OCI-LY1 (cell line): ENCODE measurements around the gene STAG1.
A peak's percentile ranks its signal among the peaks of the same experiment; 100 is the strongest.

ENCODE experiments used
- H2AFZ ChIP-seq: fragments of 200-600 bp; sonication (generic), shearing (Covaris generic); 2 replicates; pipeline ENCODE4 v1.6.0; 2014; ENCODE audit warnings: antibody characterized with exemption, mild to moderate bottlenecking, low read length
- H3F3A ChIP-seq: fragments of 200-600 bp; sonication (generic), shearing (Covaris generic); 2 replicates; pipeline ENCODE4 v1.6.0; 2014; ENCODE audit warnings: mild to moderate bottlenecking, antibody characterized with exemption, low read length, moderate library complexity; ENCODE audit not compliant: insufficient read depth
- H3K27ac ChIP-seq: fragments of 200-600 bp; sonication (generic); 2 replicates; pipeline ENCODE4 v1.5.1; 2014; ENCODE audit warnings: low read length, mixed run types, mild to moderate bottlenecking, low read depth; ENCODE audit not compliant: poor library complexity, severe bottlenecking
- H3K27me3 ChIP-seq: fragments of 200-600 bp; sonication (generic); 2 replicates; pipeline ENCODE4 v1.6.0; 2014; ENCODE audit warnings: antibody characterized with exemption, mild to moderate bottlenecking, low read length, moderate library complexity; ENCODE audit not compliant: insufficient read depth
- H3K36me3 ChIP-seq: fragments of 200-600 bp; sonication (generic); 2 replicates; pipeline ENCODE4 v1.6.1; 2014; ENCODE audit warnings: mild to moderate bottlenecking, antibody characterized with exemption, low read length, moderate library complexity, mixed read lengths; ENCODE audit not compliant: insufficient read depth
- H3K4me1 ChIP-seq: fragments of 200-600 bp; sonication (generic); 2 replicates; pipeline ENCODE4 v1.5.1; 2014; ENCODE audit warnings: mild to moderate bottlenecking, low read length, moderate library complexity; ENCODE audit not compliant: insufficient read depth, severe bottlenecking
- H3K4me2 ChIP-seq: fragments of 200-600 bp; sonication (generic), shearing (Covaris generic); 2 replicates; pipeline ENCODE4 v1.6.1; 2014; ENCODE audit warnings: low read length
- H3K4me3 ChIP-seq: fragments of 200-600 bp; sonication (generic); 2 replicates; pipeline ENCODE4 v1.5.1; 2014; ENCODE audit warnings: low read length, low read depth, mild to moderate bottlenecking, mixed read lengths; ENCODE audit not compliant: poor library complexity, severe bottlenecking
- H3K79me2 ChIP-seq: fragments of 200-600 bp; shearing (Covaris generic); 2 replicates; pipeline ENCODE4 v1.6.1; 2016; ENCODE audit warnings: mixed run types, low read length, mixed read lengths; ENCODE audit not compliant: insufficient read depth
- H3K9ac ChIP-seq: fragments of 200-600 bp; sonication (generic), shearing (Covaris generic); 2 replicates; pipeline ENCODE4 v1.6.1; 2014; ENCODE audit warnings: mild to moderate bottlenecking, low read length, mixed read lengths
- H3K9me2 ChIP-seq: fragments of 200-600 bp; sonication (generic), shearing (Covaris generic); 2 replicates; pipeline ENCODE4 v1.6.1; 2014; ENCODE audit warnings: low read depth, mild to moderate bottlenecking, low read length, mixed read lengths
- H3K9me3 ChIP-seq: fragments of 200-600 bp; shearing (Covaris generic); 2 replicates; pipeline ENCODE4 v1.6.1; 2014; ENCODE audit warnings: low read length, mixed read lengths
- H4K20me1 ChIP-seq: fragments of 200-600 bp; sonication (generic), shearing (Covaris generic); 2 replicates; pipeline ENCODE4 v1.6.0; 2016; ENCODE audit warnings: mild to moderate bottlenecking, low read length; ENCODE audit not compliant: insufficient read depth
- EZH2 ChIP-seq: fragments of 200-600 bp; sonication (generic), shearing (Covaris generic); IDR thresholded peaks from 2 replicates; pipeline ENCODE4 v1.8.0; 2017; ENCODE audit warnings: borderline replicate concordance, mixed run types, mild to moderate bottlenecking, antibody characterized with exemption, low read length, moderate library complexity, mixed read lengths
- TF ChIP-seq, protein P1 (sequence below): fragments of 200-600 bp; sonication (generic), shearing (Covaris generic); IDR thresholded peaks from 2 replicates; pipeline ENCODE4 v1.5.1; 2017; ENCODE audit warnings: mild to moderate bottlenecking, antibody characterized with exemption, low read length, moderate library complexity, mixed read lengths

The STAG1 gene

DNA sequence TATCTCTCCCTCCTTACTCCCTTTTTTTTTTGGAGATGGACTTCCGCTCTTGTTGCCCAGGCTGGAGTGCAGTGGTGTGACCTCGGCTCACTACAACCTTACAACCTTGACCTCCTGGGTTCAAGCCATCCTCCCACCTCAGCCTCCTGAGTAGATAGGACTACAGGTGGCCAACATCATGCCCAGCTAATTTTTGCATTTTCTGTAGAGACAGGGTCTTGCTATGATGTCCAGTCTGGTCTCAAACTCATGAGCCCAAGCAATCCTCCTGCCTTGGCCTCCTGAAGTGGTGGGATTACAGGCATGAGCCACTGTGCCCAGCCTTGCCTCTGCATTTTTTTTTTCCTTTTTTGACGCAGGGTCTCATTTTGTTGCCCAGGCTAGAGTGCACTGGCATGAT, 17.1 kb downstream of the STAG1 start:
- H3K9me3 ChIP-seq: no peaks in the 10 kb centered on the region
- no peaks in the 10 kb centered on the region for H3K36me3 ChIP-seq
- H3K9me2 ChIP-seq: no peaks in the 10 kb centered on the region
- H3F3A ChIP-seq: no peaks in the 10 kb centered on the region
- H2AFZ ChIP-seq: no peak overlapping the region
- no peaks in the 10 kb centered on the region for H4K20me1 ChIP-seq
- peaks cover 38% of the 10 kb centered on the region for H3K4me1 ChIP-seq
- H3K27ac ChIP-seq: no peak overlapping the region
- no peak overlapping the region; the same call in 1 of the 2 replicates for H3K9ac ChIP-seq
- no peaks in the 10 kb centered on the region for H3K27me3 ChIP-seq
- TF ChIP-seq, protein P1, sequence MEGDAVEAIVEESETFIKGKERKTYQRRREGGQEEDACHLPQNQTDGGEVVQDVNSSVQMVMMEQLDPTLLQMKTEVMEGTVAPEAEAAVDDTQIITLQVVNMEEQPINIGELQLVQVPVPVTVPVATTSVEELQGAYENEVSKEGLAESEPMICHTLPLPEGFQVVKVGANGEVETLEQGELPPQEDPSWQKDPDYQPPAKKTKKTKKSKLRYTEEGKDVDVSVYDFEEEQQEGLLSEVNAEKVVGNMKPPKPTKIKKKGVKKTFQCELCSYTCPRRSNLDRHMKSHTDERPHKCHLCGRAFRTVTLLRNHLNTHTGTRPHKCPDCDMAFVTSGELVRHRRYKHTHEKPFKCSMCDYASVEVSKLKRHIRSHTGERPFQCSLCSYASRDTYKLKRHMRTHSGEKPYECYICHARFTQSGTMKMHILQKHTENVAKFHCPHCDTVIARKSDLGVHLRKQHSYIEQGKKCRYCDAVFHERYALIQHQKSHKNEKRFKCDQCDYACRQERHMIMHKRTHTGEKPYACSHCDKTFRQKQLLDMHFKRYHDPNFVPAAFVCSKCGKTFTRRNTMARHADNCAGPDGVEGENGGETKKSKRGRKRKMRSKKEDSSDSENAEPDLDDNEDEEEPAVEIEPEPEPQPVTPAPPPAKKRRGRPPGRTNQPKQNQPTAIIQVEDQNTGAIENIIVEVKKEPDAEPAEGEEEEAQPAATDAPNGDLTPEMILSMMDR: no peak
- TF ChIP-seq EZH2: no peak
- no peak overlapping the region for H3K4me3 ChIP-seq
- peaks cover 68% of the 10 kb centered on the region for H3K79me2 ChIP-seq
- H3K4me2 ChIP-seq: no peak overlapping the region

- Histone ChIP-seq H3K4me3 (no peak overlapping the region), H3K9ac (no peak overlapping the region; the same call in 1 of the 2 replicates), H3K79me2 (peaks cover 65% of the 10 kb centered on the region), H3K36me3 (no peaks in the 10 kb centered on the region), H3K9me3 (no peaks in the 10 kb centered on the region), H3K27me3 (no peaks in the 10 kb centered on the region), H4K20me1 (no peaks in the 10 kb centered on the region), H3K4me2 (no peak overlapping the region), H3K4me1 (peaks cover 43% of the 10 kb centered on the region), H2AFZ (no peak overlapping the region), H3K27ac (no peak overlapping the region), H3F3A (no peaks in the 10 kb centered on the region), H3K9me2 (no peaks in the 10 kb centered on the region)
- TF ChIP-seq, protein P1: peak; percentile 63
- no peak for TF ChIP-seq EZH2
Observed at GRCh38 chr3:136734382-136735070, 17.7 kb downstream of the STAG1 start.

DNA sequence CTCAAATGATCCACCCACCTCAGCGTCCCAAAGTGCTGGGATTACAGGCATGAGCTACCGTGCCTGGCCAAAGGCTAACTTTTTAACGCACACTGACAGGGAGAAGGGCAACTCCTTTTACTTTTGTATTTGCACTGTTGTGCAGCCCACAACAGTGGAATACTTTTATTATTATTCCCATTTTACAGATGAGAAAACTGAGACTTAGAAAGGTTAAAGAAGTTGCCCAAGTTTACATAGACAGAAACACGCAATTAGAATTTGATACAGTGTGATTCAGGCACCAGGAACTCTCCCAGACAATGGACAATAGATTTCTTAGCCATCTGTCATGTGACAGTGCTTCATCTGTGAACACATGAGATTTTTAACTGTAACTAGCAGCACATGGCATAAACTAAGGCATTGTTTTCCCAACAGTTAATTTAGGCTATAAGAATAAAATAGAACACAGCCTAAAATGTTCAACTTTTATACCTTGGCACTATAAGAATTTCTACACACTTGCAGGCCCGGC, 18.8 kb downstream of the STAG1 start:
- H3K4me2 ChIP-seq: no peak overlapping the region
- H3K4me3 ChIP-seq: no peak overlapping the region
- H3F3A ChIP-seq: no peaks in the 10 kb centered on the region
- no peaks in the 10 kb centered on the region for H3K36me3 ChIP-seq
- H4K20me1 ChIP-seq: no peaks in the 10 kb centered on the region
- TF ChIP-seq, protein P1: no peak
- TF ChIP-seq EZH2: no peak
- no peak overlapping the region for H3K9ac ChIP-seq
- peaks cover 66% of the 10 kb centered on the region for H3K79me2 ChIP-seq
- H3K27ac ChIP-seq: no peak overlapping the region
- no peaks in the 10 kb centered on the region for H3K27me3 ChIP-seq
- H3K4me1 ChIP-seq: peaks cover 54% of the 10 kb centered on the region
- no peak overlapping the region for H2AFZ ChIP-seq
- H3K9me2 ChIP-seq: no peaks in the 10 kb centered on the region
- no peaks in the 10 kb centered on the region for H3K9me3 ChIP-seq
